Measurements from ENCODE around the gene PPM1K. TPM values are rescaled to one million over a fixed set of nuclear protein-coding genes. Genes with fewer than 3 reads are reported as not detected.

The PPM1K gene
- total RNA-seq, 4 donors from 2014 or later, result 28.4 to 66.5 (median 46.2) TPM

- no peaks in the 10 kb centered on the region for H3K9me3 ChIP-seq
- no peak for DNase-seq
- no peaks in the 10 kb centered on the region for H3K36me3 ChIP-seq
- 87 to 88% methylated on average over 6 of the region's 6 CpGs for WGBS, 2 donors
- intact Hi-C loops (cut with DNase I), result no loop called here
- H3K4me1 ChIP-seq, result no peaks in the 10 kb centered on the region
- no peaks in the 10 kb centered on the region for H3K27me3 ChIP-seq
- no peak overlapping the region for H3K27ac ChIP-seq
- TF ChIP-seq CTCF (IDR thresholded peaks at IDR 0.05) (no peak), POLR2A (IDR thresholded peaks at IDR 0.05) (no peak)
- no peak overlapping the region for H3K4me3 ChIP-seq (replicated peaks in 1 of 3)
Measured at GRCh38 chr4:88297725-88298454, 13.5 kb upstream of the PPM1K start.

- H3K27me3 ChIP-seq, result no peaks in the 10 kb centered on the region
- TF ChIP-seq POLR2A (IDR thresholded peaks at IDR 0.05), result no peak
- TF ChIP-seq CTCF (IDR thresholded peaks at IDR 0.05), result no peak
- intact Hi-C loops (cut with DNase I), result no loop called here
- H3K4me3 ChIP-seq (replicated peaks in 1 of 3), result no peak overlapping the region
- H3K27ac ChIP-seq, result no peak overlapping the region
- no peaks in the 10 kb centered on the region for H3K9me3 ChIP-seq
- WGBS, 2 donors, result 93 to 100% methylated on average over 1 of the region's 1 CpG
- no peaks in the 10 kb centered on the region for H3K36me3 ChIP-seq
- no peaks in the 10 kb centered on the region for H3K4me1 ChIP-seq
- no peak for DNase-seq
Measured at GRCh38 chr4:88297212-88297516, 12.8 kb upstream of the PPM1K start.

GRCh38 chr4:88296413-88297211, 12.3 kb upstream of the PPM1K start:
- Histone ChIP-seq H3K4me3 (replicated peaks in 1 of 3) (no peak overlapping the region), H3K9me3 (no peaks in the 10 kb centered on the region), H3K4me1 (no peaks in the 10 kb centered on the region), H3K27ac (no peak overlapping the region), H3K36me3 (no peaks in the 10 kb centered on the region), H3K27me3 (no peaks in the 10 kb centered on the region)
- no peak for DNase-seq
- TF ChIP-seq CTCF (IDR thresholded peaks at IDR 0.05), result no peak
- no peak for TF ChIP-seq POLR2A (IDR thresholded peaks at IDR 0.05)
- intact Hi-C loops (cut with DNase I), result no loop called here
- WGBS, 2 donors, result 100% methylated on average over 3 to 5 of the region's 5 CpGs

GRCh38 chr4:88295656-88296055, 11.3 kb upstream of the PPM1K start:
- intact Hi-C loops (cut with DNase I), result no loop called here
- Histone ChIP-seq H3K36me3 (no peaks in the 10 kb centered on the region), H3K27ac (no peak overlapping the region), H3K9me3 (no peaks in the 10 kb centered on the region), H3K27me3 (no peaks in the 10 kb centered on the region), H3K4me3 (replicated peaks in 1 of 3) (no peak overlapping the region), H3K4me1 (no peaks in the 10 kb centered on the region)
- TF ChIP-seq CTCF (IDR thresholded peaks at IDR 0.05) (no peak), POLR2A (IDR thresholded peaks at IDR 0.05) (no peak)
- no peak for DNase-seq
- 92 to 100% methylated on average over 4 to 6 of the region's 6 CpGs for WGBS, 2 donors

GRCh38 chr4:88291003-88291402, 6.6 kb upstream of the PPM1K start:
- no peak for DNase-seq
- no peaks in the 10 kb centered on the region for H3K36me3 ChIP-seq
- 79% methylated on average over 4 of the region's 4 CpGs for WGBS, 2 donors
- TF ChIP-seq CTCF (IDR thresholded peaks at IDR 0.05) (no peak), POLR2A (IDR thresholded peaks at IDR 0.05) (no peak)
- H3K27ac ChIP-seq, result no peak overlapping the region
- H3K4me3 ChIP-seq (replicated peaks in 1 of 3), result no peak overlapping the region
- peaks cover 4 to 9% of the 10 kb centered on the region in 2 donors for H3K4me1 ChIP-seq
- H3K27me3 ChIP-seq, result no peaks in the 10 kb centered on the region
- intact Hi-C loops (cut with DNase I), result no loop called here
- H3K9me3 ChIP-seq, result no peaks in the 10 kb centered on the region
